GM19035 (cell line): ENCODE results near the gene PRRX2.

Source experiments
- ATAC-seq: cut with Tn5 transposase; IDR thresholded peaks from one replicate; pipeline ENCODE4 v1.9.1; 2021; ENCODE audit not compliant: unreplicated experiment

PRRX2 gene

DNA sequence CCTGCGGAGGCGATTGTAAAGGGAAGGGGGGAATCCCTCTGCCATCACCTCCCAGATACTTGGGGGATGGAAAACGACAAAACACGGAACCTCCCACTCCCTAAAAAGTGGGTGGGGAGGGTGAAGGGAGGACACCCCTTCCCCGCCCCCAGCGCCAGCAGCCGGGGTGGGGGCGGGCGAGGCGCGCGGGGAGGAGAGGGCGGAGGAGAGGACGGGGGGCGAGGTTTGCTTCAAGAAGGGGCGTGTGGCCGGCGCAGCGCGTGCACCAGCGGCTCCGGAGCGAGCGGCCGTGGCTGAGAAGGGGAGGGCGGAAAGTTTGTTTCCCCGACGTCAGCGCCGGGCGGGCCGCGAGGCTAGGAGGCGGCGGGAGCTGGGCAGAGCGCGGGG, at the start of gene PRRX2:
TSS of gene PRRX2 (plus strand) at position 259 of the 387 bp plus-strand sequence. CDS start 221 bp downstream, outside the sequence.
- no peak for ATAC-seq

DNA sequence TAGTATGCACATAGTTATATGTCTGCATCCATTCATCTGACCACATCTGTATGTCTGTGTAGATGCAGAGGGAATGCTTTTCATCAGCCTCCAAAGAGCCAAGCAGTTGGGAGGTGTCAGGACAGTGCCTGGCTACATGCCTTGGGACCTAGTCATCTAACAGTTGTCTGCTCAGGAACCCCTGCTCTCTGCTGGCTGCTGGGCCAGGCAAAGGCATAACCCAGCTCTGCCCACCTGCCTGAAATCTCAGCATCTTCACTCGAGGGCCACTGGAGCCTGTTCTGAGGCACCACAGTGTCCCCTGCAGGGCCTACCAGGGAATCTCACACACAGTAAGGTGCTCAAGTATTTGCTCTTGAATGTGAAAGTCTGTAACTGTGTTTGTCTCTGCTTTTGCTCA, 48.3 kb upstream of the PRRX2 start:
- ATAC-seq: no peak

DNA sequence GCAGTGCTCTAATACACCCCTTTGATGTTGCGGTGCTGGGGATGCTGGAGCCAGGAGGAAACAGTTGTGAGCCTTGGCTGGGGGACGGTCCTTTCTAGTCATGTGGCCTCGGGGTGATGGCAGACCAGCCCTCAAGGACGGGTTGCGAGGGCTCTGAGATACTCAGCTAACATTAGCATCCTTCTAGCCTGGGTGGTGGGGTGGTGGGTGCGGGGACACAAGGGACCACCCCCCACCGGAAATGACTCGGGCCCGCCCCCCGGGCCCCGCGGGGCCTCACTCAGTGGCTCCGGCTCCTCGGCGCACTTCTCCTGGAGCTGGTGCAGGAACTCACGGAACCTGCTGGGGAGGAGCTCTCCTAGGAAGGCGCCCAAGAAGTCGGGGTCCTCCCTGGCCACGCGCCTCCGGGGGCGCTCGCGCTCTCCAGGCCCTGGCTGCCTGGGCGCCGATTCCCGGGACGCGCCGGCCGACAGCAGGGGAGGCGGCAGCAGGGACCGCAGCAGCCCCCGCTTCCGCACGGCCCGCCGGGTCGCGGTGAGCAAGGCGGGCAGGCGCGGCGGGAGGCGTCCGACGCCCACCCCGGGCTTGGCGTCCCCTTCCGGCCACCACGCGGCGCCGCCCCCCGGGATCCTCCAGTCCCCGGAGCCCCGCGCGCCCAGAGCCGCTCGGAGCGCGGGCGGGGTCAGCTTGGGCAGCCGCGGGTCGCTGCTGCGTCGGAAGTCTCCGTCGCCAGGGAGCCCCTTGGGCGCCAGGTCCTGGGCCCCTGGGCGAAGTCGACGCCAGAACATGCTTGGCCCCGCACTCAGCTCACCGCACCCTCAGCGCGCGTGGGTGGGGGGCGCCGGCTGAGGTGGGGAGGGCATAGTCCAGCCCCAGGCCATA, 45.4 kb upstream of the PRRX2 start:
- ATAC-seq: no peak

- no peak for ATAC-seq
Measured at GRCh38 chr9:129620669-129621295, 44.7 kb upstream of the PRRX2 start, which contains the start of gene C9orf50. Gene C9orf50 (minus strand): TSS chr9:129621101. CDS start chr9:129620574, 527 bp downstream.

DNA sequence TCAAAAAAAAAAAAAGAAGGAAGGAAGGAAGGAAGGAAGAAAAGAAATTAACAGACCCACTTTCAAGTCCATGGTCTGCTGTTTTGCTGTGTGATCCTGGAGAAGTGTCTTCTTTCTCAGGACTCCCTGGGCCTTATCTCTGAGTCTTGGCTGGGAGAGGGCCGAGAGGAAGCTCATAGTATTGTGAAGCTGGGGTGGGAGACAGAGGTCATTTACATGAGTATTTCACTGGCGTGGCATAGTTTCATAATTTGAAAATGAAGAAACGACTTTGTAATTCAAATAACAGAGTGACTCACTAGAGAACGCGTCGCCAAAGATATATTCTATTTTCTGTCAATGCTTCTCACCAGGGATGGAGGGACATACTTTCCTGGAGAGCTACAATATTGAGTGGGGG, 42.1 kb upstream of the PRRX2 start:
- no peak for ATAC-seq

DNA sequence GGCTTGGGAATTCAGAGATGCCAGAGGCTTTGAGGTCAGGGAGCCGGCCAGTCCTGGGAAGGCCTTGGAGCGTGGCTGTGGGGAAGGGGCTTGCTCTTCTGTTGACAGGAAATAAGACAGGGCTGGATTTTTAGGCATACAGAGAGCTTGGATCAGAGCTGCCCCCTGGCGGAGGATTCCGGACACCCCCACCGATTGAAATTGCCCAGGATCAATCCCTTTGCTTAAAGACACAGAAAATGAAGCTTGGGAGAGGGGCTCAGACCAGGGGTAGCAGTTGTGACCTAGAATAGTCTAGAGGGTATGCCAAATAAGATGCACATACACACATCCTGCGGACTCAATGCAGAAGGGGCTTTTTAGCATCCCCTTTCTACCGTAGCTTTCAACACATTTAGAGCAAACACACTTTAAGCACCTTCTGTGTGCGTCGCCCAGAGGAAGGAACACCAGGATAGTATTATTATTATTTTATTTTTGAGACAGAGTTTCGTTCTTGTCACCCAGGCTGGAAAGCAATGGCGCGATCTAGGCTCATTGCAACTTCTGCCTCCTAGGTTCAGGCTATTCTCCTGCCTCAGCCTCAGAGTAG, 41.2 kb upstream of the PRRX2 start:
- no peak for ATAC-seq

GRCh38 chr9:129624947-129625346, 40.5 kb upstream of the PRRX2 start:
- no peak for ATAC-seq

GRCh38 chr9:129626079-129626624, 39.3 kb upstream of the PRRX2 start, which contains the start of gene NTMT1:
Gene NTMT1 (plus strand): TSS chr9:129626163. CDS start chr9:129632704, 6,541 bp downstream.
- ATAC-seq: peak; percentile 72

- ATAC-seq: peak; percentile 15
Measured at GRCh38 chr9:129626625-129627284, 38.7 kb upstream of the PRRX2 start.

- no peak for ATAC-seq
Measured at GRCh38 chr9:129627556-129628440, 37.6 kb upstream of the PRRX2 start.

GRCh38 chr9:129628709-129629108, 36.7 kb upstream of the PRRX2 start:
- no peak for ATAC-seq

DNA sequence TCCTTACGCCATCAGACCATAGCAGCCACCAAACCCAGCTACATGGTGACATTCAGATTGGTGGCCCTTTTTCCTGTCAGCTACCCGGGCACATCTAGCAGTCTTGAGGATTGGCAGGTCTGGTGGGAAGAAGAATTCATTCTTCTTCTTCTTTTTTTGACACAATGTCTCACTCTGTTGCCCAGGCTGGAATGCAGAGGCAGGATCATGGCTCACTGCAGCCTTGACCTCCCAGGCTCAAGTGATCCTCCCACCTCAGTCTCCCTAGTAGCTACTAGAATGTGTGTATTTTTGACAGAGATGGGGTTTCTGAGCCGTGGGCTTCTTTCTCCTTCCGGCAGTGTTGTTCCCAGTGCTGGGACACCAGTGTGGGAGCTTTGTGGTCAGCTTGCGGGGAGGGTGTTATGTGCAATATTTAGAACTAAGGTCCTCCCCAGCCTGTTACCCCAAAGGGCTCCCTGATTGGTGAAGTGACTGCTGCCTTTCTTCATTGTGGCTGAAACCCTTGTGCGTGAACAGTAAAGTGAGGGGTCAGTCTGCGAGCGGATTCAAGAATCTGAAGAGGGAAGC, 36.1 kb upstream of the PRRX2 start:
- no peak for ATAC-seq

DNA sequence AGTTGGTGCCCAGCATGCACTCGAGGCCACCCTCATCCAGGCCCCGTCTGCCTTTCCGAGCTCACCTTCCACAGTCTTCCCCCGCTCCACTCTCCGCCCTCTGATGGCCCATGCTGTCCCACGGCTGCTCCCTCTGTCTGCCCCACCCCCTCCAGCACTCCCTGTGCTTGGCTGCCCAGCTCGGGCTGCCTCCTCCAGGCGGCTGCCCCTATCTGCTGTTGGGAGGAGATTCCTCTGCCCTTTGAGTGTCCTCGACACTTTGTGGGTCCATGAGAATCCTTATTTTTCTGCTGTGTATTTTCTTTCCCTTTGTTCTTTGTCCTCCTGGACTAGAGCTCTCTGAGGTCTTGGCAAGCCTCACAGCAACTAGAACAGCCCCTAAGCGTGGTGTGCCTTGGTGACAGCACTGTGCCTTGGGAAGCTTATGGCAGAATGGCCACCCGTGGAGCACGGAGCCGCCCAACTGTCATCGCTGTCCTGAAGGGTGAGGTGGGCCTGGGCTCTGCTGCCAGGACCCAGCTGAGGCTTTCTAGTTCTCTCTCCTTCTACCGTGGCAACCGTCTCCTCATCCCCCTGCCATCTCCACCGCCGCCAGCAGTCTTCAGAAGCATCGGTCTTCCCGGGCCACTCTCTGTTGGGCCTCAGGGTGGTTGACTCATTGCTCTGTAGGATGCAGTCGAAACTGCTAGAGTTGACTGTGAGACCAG, 34.3 kb upstream of the PRRX2 start:
- no peak for ATAC-seq

- no peak for ATAC-seq
Measured at GRCh38 chr9:129631674-129632129, 33.7 kb upstream of the PRRX2 start.

DNA sequence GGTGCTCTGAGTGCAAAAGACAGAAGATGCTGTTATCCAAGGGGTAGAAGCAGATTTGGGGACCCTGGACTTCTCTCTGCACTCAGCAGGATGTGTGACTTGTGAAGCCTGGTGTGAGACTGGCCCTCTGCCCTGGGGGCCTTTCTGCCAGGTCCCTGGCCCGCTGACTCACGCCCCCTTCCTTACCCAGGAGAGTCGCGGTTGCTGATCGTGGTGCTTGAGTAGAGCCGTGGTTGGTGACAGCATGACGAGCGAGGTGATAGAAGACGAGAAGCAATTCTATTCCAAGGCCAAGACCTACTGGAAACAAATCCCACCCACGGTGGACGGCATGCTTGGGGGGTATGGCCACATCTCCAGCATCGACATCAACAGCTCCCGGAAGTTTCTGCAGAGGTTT, 33.0 kb upstream of the PRRX2 start:
- no peak for ATAC-seq

GRCh38 chr9:129633207-129633606, 32.2 kb upstream of the PRRX2 start:
- no peak for ATAC-seq

- no peak for ATAC-seq
Measured at GRCh38 chr9:129633848-129634247, 31.6 kb upstream of the PRRX2 start.

DNA sequence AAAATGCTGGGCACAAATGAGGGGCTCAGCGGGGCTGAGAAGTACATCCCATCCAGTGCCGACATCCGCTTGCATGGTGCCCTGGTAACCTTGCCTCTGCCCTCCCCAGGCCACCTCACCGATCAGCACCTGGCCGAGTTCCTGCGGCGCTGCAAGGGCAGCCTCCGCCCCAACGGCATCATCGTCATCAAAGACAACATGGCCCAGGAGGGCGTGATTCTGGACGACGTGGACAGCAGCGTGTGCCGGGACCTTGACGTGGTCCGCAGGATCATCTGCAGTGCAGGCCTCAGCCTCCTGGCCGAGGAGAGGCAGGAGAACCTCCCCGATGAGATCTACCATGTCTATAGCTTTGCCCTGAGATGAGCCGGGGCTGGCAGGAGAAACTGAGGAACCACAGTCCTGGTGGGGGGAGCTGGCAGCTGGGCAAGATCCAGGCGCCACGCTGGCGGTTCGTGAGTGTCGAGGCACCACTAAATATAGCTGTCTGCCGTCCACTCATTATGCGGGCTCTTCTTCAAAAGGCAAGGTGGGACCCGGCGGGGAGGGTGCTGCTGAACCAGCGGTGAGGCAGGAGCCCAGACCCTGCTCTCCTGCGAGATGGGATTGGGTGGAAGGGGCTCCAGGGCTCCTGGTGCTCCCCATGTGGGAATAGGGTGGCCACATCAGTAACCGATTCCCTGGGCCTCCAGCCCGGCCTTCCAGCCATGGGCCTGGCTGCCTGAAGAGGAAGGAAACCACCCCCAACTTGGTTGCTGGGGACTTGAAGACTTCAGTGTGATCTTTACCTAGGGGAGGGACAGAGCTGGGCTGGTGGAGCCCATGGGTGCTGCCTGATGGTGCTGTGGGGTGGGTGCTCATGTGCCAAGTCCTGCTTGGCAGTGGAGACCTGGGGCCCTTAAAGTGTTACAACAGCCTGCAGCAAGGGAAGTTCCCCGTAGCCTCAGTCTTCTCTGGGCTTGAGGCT, 30.1 kb upstream of the PRRX2 start:
- ATAC-seq: no peak
